Colonic mucosa (tissue), 4 donors: ENCODE measurements around the gene BDH1. TPM values are rescaled to one million over a fixed set of nuclear protein-coding genes. Genes with fewer than 3 reads are reported as not detected.

Experiments used
- DNase-seq: peaks from one replicate; pipeline ENCODE4 v3.0.0-alpha.2; 2020
- H3K27ac ChIP-seq: fragments of 200-600 bp; one replicate; pipeline ENCODE4 v1.8.0; 2021
- H3K27me3 ChIP-seq: fragments of 200-600 bp; one replicate; pipeline ENCODE4 v1.8.0; 2021
- H3K36me3 ChIP-seq: fragments of 200-600 bp; one replicate; pipeline ENCODE4 v1.8.0; 2021
- H3K4me1 ChIP-seq: fragments of 200-600 bp; one replicate; pipeline ENCODE4 v1.8.0; 2021; ENCODE audit warnings: mild to moderate bottlenecking
- H3K4me3 ChIP-seq: fragments of 200-600 bp; one replicate; pipeline ENCODE4 v1.8.0; 2021
- H3K9ac ChIP-seq, 2 donors: one replicate each; pipeline ENCODE4 v1.7.0; 2013; ENCODE audit warnings: control low read depth in 2 of 2, low read depth in 2 of 2, low read length in 2 of 2
- H3K9me3 ChIP-seq: fragments of 200-600 bp; one replicate; pipeline ENCODE4 v1.8.0; 2021
- CTCF ChIP-seq: fragments of 200-600 bp; IDR thresholded peaks from one replicate; pipeline ENCODE4 v1.8.0; 2022; ENCODE audit warnings: antibody characterized with exemption, mild to moderate bottlenecking
- intact Hi-C: fragments of 100-400 bp; cut with DNase I; formaldehyde crosslinking; loops from one replicate; pipeline ENCODE4 v1.14.1; 2022
- total RNA-seq, 2 donors: library from RNA; stranded (reverse); fragmentation: NEBNext Ultra II Directional in 1 of 2; extraction: Animal tissue kit (Norgen Biotek cat#: 25700) in 1 of 2; gene quantifications; one replicate each; pipeline ENCODE4 v1.2.1, GENCODE V29; 2021
- donor health status: healthy.
- donor health status: DM: no; HTN: no; CAD: no.
- donor health status: DM: no; HTN: no; CAD: no.

The BDH1 gene
- total RNA-seq, 2 donors from 2014 or later, result 154 to 180 TPM

- intact Hi-C loops, result no loop called here
- H3K9ac ChIP-seq, result no peak overlapping the region
- H3K27ac ChIP-seq, result no peak overlapping the region
Measured at GRCh38 chr3:197468167-197468566, 87.6 kb downstream of the BDH1 start.

GRCh38 chr3:197466586-197467399 is 89.0 kb downstream of the BDH1 start:
- no peak for TF ChIP-seq CTCF
- H3K9ac ChIP-seq, result no peak overlapping the region
- DNase-seq, result no peak
- no peaks in the 10 kb centered on the region for H3K4me1 ChIP-seq
- no peak overlapping the region for H3K4me3 ChIP-seq
- H3K36me3 ChIP-seq, result no peaks in the 10 kb centered on the region
- no peaks in the 10 kb centered on the region for H3K27me3 ChIP-seq
- H3K9me3 ChIP-seq, result no peaks in the 10 kb centered on the region
- intact Hi-C loops, result no loop called here
- no peak overlapping the region for H3K27ac ChIP-seq

More at GRCh38 chr3:197468167-197468566, 87.6 kb downstream of the BDH1 start:
- no peak for DNase-seq
- no peak overlapping the region for H3K4me3 ChIP-seq
- no peaks in the 10 kb centered on the region for H3K4me1 ChIP-seq
- no peak for TF ChIP-seq CTCF
- no peaks in the 10 kb centered on the region for H3K9me3 ChIP-seq
- no peaks in the 10 kb centered on the region for H3K36me3 ChIP-seq
- H3K27me3 ChIP-seq, result no peaks in the 10 kb centered on the region

- Histone ChIP-seq H3K27ac (no peak overlapping the region), H3K36me3 (no peaks in the 10 kb centered on the region), H3K4me1 (no peaks in the 10 kb centered on the region), H3K9me3 (no peaks in the 10 kb centered on the region), H3K9ac (no peak overlapping the region), H3K27me3 (no peaks in the 10 kb centered on the region), H3K4me3 (no peak overlapping the region)
- DNase-seq, result no peak
- TF ChIP-seq CTCF, result no peak
- intact Hi-C loops, result no loop called here
Measured at GRCh38 chr3:197465996-197466549, 89.7 kb downstream of the BDH1 start.

DNA sequence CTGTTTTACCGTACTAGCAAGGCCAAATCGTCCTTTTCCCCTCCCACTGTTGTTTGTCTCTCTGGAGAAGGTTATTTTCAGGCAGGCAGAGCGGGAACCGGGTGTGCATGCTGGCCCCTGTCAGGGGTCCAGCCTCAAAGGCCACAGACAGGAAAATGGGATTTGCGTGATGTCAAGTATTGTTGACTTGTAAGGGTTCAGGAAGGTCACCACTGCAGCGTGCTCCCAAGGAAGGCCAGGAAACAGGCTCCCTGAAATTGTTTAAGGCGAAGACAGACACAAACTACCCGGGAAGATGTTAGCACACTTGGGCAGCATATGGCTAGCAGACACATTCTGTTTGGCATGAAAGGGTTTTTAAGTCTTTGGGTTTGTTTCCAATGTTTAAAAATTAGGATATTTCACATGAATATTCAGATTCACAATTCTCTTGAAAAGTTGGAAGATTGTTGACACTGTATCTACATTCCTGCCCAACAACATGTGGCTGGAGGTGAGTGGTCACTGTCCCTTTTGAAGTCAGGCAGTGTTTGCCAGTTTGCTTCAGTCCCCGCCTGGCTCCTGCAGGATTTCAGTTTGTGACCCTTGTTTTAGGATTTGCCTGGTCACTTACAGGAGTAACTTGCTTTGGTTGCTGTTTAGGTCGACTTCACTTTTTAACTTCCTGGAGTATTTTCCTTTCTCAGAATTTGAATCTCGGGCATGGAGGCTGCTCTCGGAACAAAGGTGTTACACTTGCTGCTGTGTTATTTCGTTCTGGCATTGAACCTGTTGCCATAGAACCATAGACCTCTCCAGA is 90.4 kb downstream of the BDH1 start:
- H3K4me3 ChIP-seq, result no peak overlapping the region
- intact Hi-C loops, result no loop called here
- no peak for DNase-seq
- no peaks in the 10 kb centered on the region for H3K9me3 ChIP-seq
- H3K9ac ChIP-seq, result no peak overlapping the region
- no peaks in the 10 kb centered on the region for H3K4me1 ChIP-seq
- no peaks in the 10 kb centered on the region for H3K36me3 ChIP-seq
- no peaks in the 10 kb centered on the region for H3K27me3 ChIP-seq
- no peak for TF ChIP-seq CTCF
- H3K27ac ChIP-seq, result no peak overlapping the region

DNA sequence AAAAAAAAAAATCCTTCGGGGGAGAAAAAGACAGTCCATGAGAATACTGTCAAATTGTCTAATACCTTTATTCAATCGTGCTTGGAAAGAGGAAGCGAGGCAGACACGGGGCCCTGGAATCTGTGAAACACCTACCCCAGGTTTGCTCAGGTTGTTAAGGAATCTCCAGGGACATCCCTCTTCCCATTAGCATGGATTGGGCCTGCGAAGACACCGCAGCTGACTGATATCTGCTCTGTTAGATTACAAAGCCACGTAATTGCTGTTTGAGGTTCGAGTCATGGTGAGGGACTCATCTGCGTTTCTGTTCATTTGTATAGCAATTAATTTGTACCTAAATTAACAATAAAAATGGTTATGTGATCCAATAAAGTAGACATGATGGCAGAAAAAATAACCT is 91.0 kb downstream of the BDH1 start:
- Histone ChIP-seq H3K4me3 (no peak overlapping the region), H3K36me3 (no peaks in the 10 kb centered on the region), H3K9me3 (no peaks in the 10 kb centered on the region), H3K4me1 (no peaks in the 10 kb centered on the region), H3K9ac (no peak overlapping the region), H3K27ac (no peak overlapping the region), H3K27me3 (no peaks in the 10 kb centered on the region)
- no peak for TF ChIP-seq CTCF
- DNase-seq, result no peak
- intact Hi-C loops, result no loop called here
